Embryonic facial prominence (tissue), 1 donor: Measurements from ENCODE around the gene RGS12.
A peak's percentile ranks its signal among the peaks of the same experiment; 100 is the strongest.

ENCODE experiments used
- DNase-seq: peaks from one replicate; pipeline ENCODE4 v3.0.0-alpha.2; 2016; ENCODE audit errors: extremely low spot score

RGS12 gene, protein sequence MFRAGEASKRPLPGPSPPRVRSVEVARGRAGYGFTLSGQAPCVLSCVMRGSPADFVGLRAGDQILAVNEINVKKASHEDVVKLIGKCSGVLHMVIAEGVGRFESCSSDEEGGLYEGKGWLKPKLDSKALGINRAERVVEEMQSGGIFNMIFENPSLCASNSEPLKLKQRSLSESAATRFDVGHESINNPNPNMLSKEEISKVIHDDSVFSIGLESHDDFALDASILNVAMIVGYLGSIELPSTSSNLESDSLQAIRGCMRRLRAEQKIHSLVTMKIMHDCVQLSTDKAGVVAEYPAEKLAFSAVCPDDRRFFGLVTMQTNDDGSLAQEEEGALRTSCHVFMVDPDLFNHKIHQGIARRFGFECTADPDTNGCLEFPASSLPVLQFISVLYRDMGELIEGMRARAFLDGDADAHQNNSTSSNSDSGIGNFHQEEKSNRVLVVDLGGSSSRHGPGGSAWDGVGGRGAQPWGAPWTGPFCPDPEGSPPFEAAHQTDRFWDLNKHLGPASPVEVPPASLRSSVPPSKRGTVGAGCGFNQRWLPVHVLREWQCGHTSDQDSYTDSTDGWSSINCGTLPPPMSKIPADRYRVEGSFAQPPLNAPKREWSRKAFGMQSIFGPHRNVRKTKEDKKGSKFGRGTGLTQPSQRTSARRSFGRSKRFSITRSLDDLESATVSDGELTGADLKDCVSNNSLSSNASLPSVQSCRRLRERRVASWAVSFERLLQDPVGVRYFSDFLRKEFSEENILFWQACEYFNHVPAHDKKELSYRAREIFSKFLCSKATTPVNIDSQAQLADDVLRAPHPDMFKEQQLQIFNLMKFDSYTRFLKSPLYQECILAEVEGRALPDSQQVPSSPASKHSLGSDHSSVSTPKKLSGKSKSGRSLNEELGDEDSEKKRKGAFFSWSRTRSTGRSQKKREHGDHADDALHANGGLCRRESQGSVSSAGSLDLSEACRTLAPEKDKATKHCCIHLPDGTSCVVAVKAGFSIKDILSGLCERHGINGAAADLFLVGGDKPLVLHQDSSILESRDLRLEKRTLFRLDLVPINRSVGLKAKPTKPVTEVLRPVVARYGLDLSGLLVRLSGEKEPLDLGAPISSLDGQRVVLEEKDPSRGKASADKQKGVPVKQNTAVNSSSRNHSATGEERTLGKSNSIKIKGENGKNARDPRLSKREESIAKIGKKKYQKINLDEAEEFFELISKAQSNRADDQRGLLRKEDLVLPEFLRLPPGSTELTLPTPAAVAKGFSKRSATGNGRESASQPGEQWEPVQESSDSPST (N-terminal part only)

DNA sequence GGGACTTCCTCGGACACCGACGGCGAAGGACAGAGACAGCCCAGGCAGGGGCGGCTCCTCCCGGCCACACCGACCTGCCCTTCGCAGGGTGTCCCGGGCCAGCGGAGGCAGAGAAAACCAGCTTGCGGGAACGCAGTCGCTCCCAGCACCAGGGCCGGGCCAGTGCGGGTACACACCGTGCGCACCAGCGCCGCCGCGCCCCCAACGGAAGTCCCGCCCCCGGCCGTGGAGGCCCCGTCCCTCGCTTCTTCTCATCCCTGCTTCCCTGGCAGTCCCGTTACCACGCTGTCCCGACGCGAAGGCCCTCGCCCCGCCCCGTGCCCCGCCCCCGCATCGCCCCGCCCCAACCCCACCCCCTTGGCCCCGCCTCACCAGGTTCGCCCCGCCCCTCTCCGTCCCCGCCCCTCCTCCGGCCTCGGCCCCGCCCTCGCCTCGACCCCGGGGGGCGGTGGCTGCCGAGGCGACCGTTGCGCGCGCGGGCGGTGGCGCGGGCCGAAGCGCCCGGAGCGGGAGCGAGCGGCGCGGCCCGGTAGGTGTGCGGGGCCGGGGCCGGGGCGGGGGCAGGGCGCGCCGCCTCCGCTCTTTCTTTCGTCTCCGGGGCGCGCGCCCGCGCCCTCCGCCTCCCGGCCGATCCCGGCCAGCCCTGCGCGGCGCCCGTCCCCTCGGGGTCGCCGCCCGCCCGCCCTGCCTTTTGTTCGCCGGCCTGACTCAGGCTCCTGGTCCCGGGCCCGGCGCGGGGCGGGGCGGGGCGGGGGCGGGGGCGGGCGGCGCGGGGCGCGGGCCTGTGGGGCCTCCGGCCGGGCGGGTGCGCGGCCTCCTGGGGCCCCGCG lies at the start of gene RGS12:
Gene RGS12 (plus strand): TSS at position 451 of the 830 bp plus-strand sequence. CDS start 23,150 bp downstream, outside the sequence.
- peak; percentile 90 for DNase-seq

DNA sequence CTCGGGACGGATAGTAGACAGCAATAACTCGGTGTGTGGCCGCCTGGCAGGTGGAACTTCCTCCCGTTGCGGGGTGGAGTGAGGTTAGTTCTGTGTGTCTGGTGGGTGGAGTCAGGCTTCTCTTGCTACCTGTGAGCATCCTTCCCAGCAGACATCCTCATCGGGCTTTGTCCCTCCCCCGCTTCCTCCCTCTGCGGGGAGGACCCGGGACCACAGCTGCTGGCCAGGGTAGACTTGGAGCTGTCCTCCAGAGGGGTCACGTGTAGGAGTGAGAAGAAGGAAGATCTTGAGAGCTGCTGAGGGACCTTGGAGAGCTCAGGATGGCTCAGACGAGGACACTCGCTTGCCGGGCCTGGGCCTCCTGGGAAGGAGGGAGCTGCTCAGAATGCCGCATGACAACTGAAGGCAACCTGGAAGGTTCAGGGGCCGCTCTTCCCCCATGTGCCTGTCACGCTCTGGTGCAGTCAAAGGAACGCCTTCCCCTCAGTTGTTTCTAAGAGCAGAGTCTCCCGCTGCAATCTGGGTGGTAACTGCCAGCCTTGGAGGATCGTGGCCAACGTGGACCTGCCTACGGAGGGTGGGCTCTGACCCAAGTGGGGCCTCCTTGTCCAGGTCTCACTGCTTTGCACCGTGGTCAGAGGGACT lies 49.6 kb upstream of the RGS12 start:
- DNase-seq, result no peak

DNA sequence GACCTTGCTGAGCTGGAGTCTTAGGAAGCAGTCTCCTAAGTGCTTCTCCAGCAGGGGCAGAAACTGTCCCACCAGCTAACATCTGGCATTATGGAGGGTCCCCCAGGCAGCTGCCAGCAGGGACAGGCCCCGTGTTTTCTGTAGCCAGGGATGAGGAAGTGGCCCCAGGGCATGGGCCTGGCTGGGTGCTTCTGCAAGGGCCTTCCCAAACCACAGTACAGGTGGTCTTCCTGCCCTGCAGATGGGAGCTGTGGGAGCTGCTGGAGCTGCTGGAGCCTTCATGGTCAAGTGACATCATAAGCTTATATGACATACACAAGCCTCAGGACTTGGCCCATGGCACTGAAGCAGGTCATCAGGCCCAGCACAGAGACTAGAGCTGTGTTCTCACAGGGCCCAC lies 48.8 kb upstream of the RGS12 start:
- DNase-seq, result no peak

DNA sequence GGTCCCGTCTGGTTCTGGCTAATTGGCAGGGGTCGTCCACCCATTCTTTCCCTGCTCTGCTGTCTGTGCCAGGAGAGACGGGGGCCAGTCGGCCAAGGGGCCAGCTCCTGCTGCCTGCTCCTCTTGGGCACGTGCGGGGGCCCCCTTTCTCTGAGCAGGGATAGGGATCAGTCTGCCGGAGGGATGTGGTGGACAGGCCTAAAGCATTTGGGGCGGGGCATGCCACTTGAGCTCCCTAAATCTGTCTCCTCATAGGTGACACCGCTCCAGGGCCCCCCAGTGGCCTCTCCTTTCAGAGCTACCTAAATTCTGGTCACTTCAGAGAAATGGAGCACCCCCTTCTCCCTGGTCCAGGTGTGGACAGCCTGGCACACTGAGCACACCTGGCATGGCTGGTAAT lies 48.1 kb upstream of the RGS12 start:
- no peak for DNase-seq

DNA sequence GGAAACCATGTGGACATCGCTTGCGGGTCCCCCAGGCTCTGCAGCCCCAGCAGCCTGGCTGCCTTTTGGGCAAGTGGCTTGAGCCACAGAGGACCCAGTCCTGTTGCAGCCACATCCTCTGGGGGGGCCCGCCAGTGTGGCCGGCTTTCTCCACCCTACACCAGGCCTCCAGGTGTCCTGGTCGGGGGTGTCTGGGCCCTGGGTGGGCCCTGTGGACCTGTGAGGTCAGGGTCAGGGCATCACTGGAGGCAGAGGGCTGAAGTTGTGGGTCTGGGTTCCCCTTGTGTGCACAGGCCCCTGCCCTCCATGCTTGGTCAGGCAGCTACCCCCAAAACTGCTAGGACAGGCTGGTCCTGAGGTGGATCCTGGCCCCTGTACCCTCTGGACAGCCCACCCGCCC lies 47.1 kb upstream of the RGS12 start:
- no peak for DNase-seq

DNA sequence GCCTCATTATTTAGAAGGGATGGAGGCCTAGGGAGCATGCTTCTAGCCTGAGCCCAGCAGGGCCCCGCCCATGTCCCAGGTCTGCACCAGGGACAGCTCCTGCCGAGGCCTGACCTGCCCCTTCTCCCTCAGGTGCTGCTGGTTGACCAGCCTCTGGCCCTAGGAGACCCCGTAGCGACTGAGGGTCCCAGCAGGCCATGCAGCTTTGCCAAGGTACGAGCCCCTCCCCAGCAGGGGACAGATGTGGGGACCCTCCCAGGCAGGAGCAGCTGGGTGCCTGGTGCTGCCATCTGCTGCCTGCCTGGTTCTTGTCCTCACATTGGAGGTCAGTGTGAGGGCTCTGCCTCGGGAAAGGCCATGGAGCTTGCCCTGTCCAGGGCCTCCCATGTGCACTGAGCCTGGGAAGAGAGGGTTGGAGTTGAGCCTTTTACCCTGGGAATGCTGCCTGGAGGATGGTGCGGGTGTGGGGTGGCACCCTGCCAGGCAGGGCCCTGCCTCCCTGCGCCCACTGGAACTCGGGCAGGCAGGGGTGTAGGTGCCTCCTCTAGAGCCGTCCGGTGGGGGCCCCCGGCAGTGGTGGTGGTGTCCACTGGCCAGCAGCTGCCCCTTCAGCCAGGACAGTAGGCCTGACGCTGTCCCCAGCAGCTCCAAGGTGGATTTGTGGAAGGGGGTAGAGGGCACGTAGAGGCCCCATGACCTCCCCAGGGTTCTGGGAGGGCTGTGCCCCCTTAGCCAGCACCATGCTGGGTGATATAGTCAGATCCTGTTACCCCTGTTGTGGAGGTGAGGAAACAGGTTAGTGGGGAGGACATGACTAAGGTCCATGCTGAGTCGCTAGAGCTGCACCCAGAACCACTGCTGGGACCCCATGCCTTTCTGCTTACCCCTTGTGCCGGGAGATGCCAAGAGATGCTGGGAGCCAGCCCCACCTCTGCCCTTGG lies 46.1 kb upstream of the RGS12 start:
- no peak for DNase-seq

DNA sequence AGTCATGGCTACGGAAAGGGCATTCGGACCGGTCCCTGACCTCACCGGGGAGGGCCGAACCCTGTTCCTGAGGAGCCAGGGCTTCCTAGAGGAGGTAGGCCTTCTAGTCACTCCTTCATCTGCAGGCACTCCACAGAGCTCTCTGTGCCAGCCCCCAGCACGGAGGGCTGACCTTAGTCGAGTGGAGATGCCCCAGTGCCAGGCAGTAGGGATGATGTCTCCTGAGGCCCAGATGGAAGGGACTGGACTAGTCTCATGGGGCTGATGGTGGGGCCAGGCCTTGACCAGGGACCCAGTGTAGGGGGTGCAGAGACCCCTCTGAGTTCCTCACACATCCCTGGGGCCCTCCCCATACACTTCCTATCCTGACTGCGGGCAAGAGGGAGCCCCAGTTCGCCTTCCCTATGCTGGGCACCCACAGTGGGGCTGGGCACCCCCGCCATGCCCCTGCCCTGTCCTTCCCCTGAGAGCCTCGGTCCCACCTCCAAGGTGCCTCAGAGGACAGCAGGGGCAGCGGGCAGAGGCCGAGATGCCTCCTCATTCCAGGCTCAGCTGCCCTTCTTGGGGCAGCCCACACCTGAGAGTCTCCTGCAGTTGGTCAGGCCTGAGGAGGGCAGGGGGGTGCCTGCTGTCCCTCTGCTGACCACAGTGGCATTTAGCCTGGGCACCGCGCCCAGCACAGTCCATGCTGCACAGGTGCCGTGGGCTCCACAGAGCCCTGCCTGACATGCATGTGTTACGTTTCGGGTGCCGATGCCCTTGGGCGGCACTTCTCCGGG lies 45.2 kb upstream of the RGS12 start:
- no peak for DNase-seq

DNA sequence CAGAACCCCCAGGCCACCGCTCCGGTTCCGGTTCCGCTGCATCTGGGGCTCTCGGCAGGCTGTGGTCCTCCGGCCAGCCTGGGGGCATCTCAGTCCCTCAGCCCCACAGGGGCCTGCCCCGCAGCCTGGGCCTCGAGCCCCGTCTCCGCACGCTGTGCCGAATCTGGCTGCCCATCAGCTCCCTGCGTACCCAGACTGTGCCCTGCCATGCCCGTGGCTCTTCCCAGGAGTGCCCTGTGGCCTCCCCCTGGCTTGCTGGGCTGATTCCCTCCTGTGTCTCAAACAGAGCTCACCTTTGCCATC lies 44.7 kb upstream of the RGS12 start:
- DNase-seq, result no peak

DNA sequence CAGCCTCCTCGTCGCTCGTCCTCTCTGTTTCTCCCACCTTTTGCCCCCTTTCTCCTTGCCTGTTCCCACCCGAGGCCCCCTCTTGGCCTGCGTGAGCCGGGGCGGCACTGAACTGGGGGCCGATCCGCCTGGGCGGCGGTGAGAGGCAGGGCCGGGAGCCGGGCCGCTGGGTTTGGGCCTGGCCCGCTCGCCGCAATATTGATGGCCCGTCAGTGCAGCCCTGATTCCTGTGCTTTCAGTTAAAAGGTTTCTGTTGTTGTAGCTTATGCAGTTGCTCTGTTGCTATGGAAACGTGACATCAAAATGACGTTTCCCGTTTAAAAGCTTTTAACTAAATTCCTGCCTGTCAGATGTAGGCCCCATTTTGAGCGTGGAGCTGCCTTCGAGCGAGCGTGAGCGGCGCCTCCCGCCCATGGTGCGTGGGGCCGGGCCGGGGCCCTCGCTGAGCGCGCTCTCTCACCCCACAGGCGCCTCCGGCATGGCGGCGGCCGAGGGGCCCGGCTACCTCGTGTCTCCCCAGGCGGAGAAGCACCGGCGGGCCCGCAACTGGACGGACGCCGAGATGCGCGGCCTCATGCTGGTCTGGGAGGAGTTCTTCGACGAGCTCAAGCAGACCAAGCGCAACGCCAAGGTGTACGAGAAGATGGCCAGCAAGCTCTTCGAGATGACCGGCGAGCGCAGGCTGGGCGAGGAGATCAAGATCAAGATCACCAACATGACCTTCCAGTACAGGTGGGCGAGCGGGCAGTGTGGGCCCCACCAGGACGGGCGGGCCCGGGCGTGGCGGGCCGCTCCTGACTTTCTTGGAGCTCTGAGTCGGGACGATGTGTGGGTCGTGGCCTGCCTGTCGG lies 43.8 kb upstream of the RGS12 start, which contains the start of gene MSANTD1:
Gene MSANTD1 (plus strand): TSS at position 349 of the 851 bp plus-strand sequence. CDS start 64 bp downstream, at position 413.
- DNase-seq, result peak; percentile 79

DNA sequence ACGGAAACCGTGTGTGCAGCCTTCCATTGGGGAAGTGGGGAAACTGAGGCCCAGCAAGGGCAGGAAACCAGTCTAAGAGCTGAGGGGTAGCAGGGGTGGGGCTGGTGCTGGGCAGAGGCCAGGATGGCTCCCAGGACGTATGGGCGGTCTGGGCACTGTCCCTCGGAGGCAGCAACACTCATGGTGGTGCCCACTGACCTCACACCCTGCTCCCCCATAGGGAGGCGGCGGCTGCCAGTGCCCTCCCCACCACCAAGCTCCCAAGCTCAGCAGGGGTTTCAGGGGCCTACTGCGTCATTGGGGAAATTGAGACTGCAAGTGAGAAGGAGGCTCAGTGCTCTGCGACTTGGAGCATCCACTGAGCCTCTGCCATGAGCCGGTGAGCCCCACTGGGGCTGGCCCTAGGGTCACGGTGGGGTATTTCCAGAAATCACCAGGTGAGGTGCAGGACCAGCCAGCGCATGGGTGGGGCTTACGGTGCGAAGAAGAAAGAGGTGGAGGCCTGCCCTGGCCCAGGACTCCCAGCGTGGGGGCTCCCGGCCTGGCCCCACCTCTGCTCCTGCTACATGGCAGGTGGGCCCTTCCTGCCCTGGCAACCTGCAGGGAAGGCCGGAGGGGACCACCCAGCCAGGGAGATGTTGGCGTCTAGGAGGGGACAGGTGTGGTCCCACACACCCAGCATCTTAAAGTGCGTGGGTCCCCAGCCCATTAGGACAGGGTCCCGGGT lies 42.9 kb upstream of the RGS12 start:
- no peak for DNase-seq

DNA sequence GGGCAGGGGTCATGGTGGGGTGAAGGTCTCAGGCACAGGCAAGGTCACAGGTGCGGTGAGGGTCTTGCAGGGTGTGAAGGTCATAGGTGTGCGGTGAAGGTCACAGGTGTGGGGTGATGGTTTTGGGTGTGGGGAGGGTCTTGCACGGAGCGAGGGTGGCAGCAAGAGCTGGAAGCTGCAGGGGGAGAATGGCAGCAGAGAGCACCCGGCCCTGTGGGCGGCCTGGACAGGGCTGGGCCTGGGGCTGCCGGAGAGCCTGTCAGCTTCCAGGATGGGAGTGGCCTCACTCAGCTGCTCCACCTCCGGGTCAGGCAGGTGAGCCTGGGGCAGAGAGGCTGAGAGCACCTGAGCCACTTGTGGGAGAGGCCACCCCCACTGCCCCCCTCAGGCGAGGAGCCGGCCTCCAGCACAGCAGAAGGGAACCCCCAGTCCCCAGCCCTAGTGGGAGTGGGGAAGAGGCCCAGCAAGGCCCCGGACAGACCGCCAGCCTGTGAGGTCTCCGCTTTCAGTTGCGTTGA lies 42.3 kb upstream of the RGS12 start:
- no peak for DNase-seq

DNA sequence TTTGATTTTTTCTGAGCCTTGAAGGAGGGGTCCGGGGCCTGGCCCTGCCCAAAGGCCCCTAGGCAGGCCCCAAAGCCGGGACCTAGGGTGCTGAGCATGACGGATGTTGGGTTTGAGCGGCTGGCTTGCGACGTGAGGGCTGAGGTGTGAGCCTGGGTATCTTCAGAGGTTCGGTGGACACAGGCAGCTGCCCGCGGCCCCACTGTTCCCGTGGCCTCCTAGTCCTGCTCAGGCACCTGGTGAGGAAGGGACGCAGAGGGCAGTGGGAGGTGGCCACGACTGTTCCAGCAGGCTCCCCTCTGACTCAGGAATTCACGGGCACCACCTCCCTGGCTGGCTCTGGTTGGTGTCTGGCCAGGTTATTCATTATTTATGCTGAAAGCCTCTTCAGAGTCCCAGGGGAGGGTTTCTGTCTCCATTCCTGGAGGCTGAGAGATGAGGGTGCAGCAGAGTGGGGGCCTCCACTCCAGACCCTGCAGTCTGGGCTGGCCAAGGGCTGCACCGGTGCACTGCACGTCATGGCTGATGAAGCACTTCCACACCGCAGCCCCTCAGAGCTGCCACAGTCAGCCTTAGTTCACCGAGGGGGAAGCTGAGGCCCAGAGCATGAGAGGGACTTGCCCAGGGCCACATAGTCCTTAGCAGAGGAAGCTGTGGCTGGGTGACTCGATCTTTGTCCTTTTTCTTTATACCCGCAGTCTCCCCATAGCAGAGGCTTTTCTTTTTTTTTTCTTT lies 41.7 kb upstream of the RGS12 start:
- no peak for DNase-seq

DNA sequence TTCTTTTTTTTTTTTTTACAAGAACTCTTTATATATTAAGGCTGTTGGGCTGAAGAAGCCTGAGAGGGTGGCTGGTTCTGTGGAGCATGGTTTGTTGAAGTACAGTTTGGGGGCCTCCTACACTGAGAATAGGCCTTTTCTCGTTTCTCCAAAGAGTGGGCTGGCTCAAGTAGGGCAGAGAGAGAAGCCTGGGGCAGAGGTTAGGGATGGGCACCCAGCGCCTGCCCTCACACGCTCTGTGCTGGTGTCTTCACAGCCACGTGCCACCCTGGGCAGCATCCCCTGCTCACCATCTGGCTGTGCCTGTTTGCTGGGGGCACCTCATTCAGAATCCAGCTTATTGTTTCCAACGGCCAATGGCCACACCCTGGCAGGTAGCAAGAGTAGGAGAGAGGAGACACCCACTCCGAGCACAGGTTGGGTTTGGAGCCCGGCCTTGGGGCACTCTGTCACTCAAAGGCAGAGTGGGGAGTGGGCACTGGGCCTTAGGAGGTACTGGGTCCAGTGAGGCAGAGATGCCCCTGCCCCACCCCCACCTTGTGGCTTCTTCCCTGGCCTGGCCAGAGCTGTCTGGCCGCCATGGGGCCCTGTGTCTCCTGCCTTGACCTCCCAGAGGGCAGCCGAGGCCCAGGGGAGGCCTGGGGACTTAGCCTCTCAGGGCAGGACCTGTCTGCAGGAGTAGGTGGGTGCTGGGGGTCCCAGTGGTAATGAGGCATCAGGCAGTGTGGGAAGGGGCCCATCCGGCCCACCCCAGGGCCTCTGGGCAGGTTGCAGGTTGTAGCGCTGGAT lies 40.9 kb upstream of the RGS12 start:
- DNase-seq, result no peak

DNA sequence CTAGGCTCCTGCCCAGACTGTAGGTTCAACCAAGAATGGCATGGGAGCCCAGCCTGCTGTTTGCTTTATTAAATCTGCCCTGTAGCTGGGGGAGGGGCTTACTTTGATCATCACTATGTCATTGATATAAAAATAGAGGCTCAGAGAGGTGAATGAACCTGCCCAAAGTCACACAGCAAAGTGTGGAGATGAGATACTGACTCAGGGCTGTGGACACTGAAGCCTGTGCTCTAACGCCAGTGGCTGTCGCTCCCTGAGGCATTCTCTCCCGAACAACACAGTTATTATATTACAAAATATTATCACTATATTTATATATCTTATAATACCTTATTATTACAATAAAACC lies 40.4 kb upstream of the RGS12 start:
- DNase-seq, result no peak

DNA sequence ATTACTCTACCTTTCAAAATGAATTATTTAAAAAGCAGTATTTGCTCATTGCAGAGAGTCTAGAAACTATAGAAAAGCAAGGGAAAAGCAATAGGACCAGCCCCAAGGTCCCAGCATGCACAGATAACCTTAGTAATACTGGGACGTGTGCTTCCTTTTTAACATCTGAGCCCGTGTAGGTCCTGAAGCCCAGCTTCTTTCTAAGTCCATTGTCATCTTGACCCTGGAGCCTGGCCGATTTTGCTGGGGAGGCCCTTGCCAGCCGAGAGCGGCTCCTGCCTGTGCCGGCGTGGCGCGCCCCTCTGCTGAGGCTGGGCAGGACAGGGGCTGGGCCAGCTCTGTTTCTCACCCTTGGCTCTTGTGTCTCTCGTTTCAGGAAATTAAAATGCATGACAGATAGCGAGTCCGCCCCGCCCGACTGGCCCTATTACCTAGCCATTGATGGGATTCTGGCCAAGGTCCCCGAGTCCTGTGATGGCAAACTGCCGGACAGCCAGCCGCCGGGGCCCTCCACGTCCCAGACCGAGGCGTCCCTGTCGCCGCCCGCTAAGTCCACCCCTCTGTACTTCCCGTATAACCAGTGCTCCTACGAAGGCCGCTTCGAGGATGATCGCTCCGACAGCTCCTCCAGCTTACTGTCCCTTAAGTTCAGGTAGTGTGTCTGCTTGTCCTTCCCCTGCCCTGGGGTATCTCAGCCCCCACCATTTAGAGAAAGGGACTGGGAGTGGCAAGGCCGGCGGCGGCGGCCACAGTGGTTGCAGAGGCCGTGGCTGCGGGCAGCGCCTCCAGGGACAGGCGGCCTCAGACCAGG lies 39.8 kb upstream of the RGS12 start:
- no peak for DNase-seq
